WERI-Rb-1 (cell line): ENCODE measurements around the gene SPRTN.

ENCODE experiments used
- DNase-seq: peaks from one replicate; pipeline ENCODE4 v3.0.0-alpha.2; 2020
- H3K27ac ChIP-seq: fragments of 250-450 bp; sonication (Bioruptor Pico); 2 replicates; pipeline ENCODE4 v1.5.1; 2020; ENCODE audit warnings: mild to moderate bottlenecking, moderate library complexity
- H3K27me3 ChIP-seq: fragments of 250-450 bp; sonication (Bioruptor Pico); 2 replicates; pipeline ENCODE4 v1.5.1; 2021; ENCODE audit warnings: mild to moderate bottlenecking, low read depth, moderate library complexity; ENCODE audit not compliant: insufficient read depth, severe bottlenecking
- H3K36me3 ChIP-seq: fragments of 250-450 bp; sonication (Bioruptor Pico); 2 replicates; pipeline ENCODE4 v1.5.1; 2020; ENCODE audit warnings: mild to moderate bottlenecking, moderate library complexity
- H3K4me3 ChIP-seq: 2 replicates; pipeline ENCODE4 v1.5.1; 2011; ENCODE audit warnings: low read depth, mild to moderate bottlenecking, control low read depth, low read length
- H3K9me3 ChIP-seq: fragments of 250-450 bp; sonication (Bioruptor Pico); 2 replicates; pipeline ENCODE4 v1.5.1; 2021; ENCODE audit warnings: mild to moderate bottlenecking, moderate library complexity; ENCODE audit not compliant: severe bottlenecking
- CTCF ChIP-seq: IDR thresholded peaks from 2 replicates; pipeline ENCODE4 v1.5.1; 2011; ENCODE audit warnings: low read depth, mild to moderate bottlenecking, control low read depth, inconsistent platforms, low read length

Gene SPRTN

GRCh38 chr1:231383159-231383860 is 45.2 kb downstream of the SPRTN start:
- no peak overlapping the region for H3K4me3 ChIP-seq
- no peak for DNase-seq
- no peak overlapping the region for H3K27ac ChIP-seq
- H3K27me3 ChIP-seq, result no peaks in the 10 kb centered on the region
- no peaks in the 10 kb centered on the region for H3K36me3 ChIP-seq
- H3K9me3 ChIP-seq, result no peaks in the 10 kb centered on the region
- no peak for TF ChIP-seq CTCF

GRCh38 chr1:231384696-231385415 is 46.8 kb downstream of the SPRTN start:
- H3K27ac ChIP-seq, result no peak overlapping the region
- no peaks in the 10 kb centered on the region for H3K27me3 ChIP-seq
- H3K4me3 ChIP-seq, result no peak overlapping the region
- H3K9me3 ChIP-seq, result no peaks in the 10 kb centered on the region
- no peak for TF ChIP-seq CTCF
- H3K36me3 ChIP-seq, result no peaks in the 10 kb centered on the region
- DNase-seq, result no peak

- no peaks in the 10 kb centered on the region for H3K27me3 ChIP-seq
- no peak overlapping the region for H3K27ac ChIP-seq
These were observed 47.3 kb downstream of the SPRTN start for GRCh38 chr1:231385416-231385748.

GRCh38 chr1:231386466-231386865 is 48.4 kb downstream of the SPRTN start:
- H3K4me3 ChIP-seq, result no peak overlapping the region
- no peak overlapping the region for H3K27ac ChIP-seq

More at GRCh38 chr1:231385416-231385748, 47.3 kb downstream of the SPRTN start:
- H3K4me3 ChIP-seq, result no peak overlapping the region
- H3K9me3 ChIP-seq, result no peaks in the 10 kb centered on the region
- H3K36me3 ChIP-seq, result no peaks in the 10 kb centered on the region
- DNase-seq, result no peak
- TF ChIP-seq CTCF, result no peak

GRCh38 chr1:231387770-231388669 is 49.9 kb downstream of the SPRTN start:
- no peak overlapping the region for H3K27ac ChIP-seq
- TF ChIP-seq CTCF, result no peak
- DNase-seq, result no peak
- H3K9me3 ChIP-seq, result no peaks in the 10 kb centered on the region
- H3K27me3 ChIP-seq, result no peaks in the 10 kb centered on the region
- H3K36me3 ChIP-seq, result no peaks in the 10 kb centered on the region
- H3K4me3 ChIP-seq, result no peak overlapping the region

More at GRCh38 chr1:231386466-231386865, 48.4 kb downstream of the SPRTN start:
- no peak for DNase-seq
- Histone ChIP-seq H3K9me3 (no peaks in the 10 kb centered on the region), H3K36me3 (no peaks in the 10 kb centered on the region), H3K27me3 (no peaks in the 10 kb centered on the region)
- TF ChIP-seq CTCF, result no peak
